RWPE2 (cell line): ENCODE measurements around the gene ROBO2.

Source experiments
- ATAC-seq: fragments of 200-7000 bp; cut with Tn5 transposase; 3 replicates; pipeline ENCODE4 v1.9.1; 2021; ENCODE audit warnings: low read depth
- DNase-seq: peaks from one replicate; pipeline ENCODE4 v3.0.0-alpha.2; 2020; ENCODE audit warnings: low spot score
- H3K27ac ChIP-seq: fragments of 450-650 bp; 2 replicates; pipeline ENCODE4 v1.5.1; 2017; ENCODE audit warnings: mild to moderate bottlenecking; ENCODE audit not compliant: poor library complexity, severe bottlenecking
- H3K27me3 ChIP-seq: fragments of 250-450 bp; sonication (Bioruptor Pico); 2 replicates; pipeline ENCODE4 v1.5.1; 2021; ENCODE audit warnings: mild to moderate bottlenecking, moderate library complexity; ENCODE audit not compliant: insufficient read depth, poor library complexity, severe bottlenecking
- H3K36me3 ChIP-seq: fragments of 250-450 bp; sonication (Bioruptor Pico); 2 replicates; pipeline ENCODE4 v1.5.1; 2020; ENCODE audit warnings: low read depth, mild to moderate bottlenecking, moderate library complexity
- H3K4me1 ChIP-seq: fragments of 250-450 bp; sonication (Bioruptor Pico); 2 replicates; pipeline ENCODE4 v1.5.1; 2021; ENCODE audit warnings: mild to moderate bottlenecking, moderate library complexity; ENCODE audit not compliant: insufficient read depth, poor library complexity, severe bottlenecking
- H3K4me3 ChIP-seq: fragments of 250-450 bp; sonication (Bioruptor Pico); 2 replicates; pipeline ENCODE4 v1.5.1; 2021; ENCODE audit warnings: mild to moderate bottlenecking, moderate library complexity; ENCODE audit not compliant: severe bottlenecking
- H3K9me3 ChIP-seq: fragments of 250-450 bp; sonication (Bioruptor Pico); 2 replicates; pipeline ENCODE4 v1.5.1; 2021; ENCODE audit warnings: mild to moderate bottlenecking, moderate library complexity; ENCODE audit not compliant: severe bottlenecking
- TF ChIP-seq, protein P1 (sequence below): fragments of 450-650 bp; IDR thresholded peaks from one replicate; pipeline ENCODE4 v1.5.1; 2017; ENCODE audit warnings: mild to moderate bottlenecking, moderate library complexity; ENCODE audit not compliant: poor library complexity, severe bottlenecking

Gene ROBO2

DNA sequence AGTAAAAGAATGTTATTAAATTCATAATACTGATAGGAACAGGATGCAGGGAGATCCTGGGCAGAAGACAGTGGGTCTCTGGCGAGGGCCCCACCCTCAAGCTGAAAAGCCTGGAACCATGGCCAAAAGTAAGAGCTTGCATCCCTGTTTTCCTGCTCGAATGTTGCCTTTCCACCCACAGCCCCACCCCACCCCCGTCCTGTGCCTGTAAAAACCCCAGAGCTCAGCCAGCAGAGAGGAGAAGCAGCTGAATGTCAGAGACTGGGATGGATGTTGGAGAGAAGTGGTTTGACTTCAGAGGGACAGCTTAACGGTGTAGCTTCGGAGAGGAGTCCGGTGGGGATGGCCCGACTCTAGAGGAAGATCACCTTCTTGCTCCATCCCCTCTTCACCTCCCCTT is 207.9 kb downstream of the ROBO2 start:
- TF ChIP-seq, protein P1, sequence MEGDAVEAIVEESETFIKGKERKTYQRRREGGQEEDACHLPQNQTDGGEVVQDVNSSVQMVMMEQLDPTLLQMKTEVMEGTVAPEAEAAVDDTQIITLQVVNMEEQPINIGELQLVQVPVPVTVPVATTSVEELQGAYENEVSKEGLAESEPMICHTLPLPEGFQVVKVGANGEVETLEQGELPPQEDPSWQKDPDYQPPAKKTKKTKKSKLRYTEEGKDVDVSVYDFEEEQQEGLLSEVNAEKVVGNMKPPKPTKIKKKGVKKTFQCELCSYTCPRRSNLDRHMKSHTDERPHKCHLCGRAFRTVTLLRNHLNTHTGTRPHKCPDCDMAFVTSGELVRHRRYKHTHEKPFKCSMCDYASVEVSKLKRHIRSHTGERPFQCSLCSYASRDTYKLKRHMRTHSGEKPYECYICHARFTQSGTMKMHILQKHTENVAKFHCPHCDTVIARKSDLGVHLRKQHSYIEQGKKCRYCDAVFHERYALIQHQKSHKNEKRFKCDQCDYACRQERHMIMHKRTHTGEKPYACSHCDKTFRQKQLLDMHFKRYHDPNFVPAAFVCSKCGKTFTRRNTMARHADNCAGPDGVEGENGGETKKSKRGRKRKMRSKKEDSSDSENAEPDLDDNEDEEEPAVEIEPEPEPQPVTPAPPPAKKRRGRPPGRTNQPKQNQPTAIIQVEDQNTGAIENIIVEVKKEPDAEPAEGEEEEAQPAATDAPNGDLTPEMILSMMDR = no peak

GRCh38 chr3:77248420-77248819 is 208.5 kb downstream of the ROBO2 start:
- TF ChIP-seq, protein P1 = no peak
- ATAC-seq (no peak), DNase-seq (no peak)
- Histone ChIP-seq H3K4me1 (no peaks in the 10 kb centered on the region), H3K4me3 (no peak overlapping the region), H3K9me3 (no peaks in the 10 kb centered on the region), H3K27me3 (no peaks in the 10 kb centered on the region), H3K36me3 (no peaks in the 10 kb centered on the region), H3K27ac (no peak overlapping the region)

More for the DNA sequence above, 207.9 kb downstream of the ROBO2 start:
- no peak for ATAC-seq
- Histone ChIP-seq H3K4me1 (no peaks in the 10 kb centered on the region), H3K27ac (no peak overlapping the region), H3K4me3 (no peak overlapping the region), H3K27me3 (no peaks in the 10 kb centered on the region), H3K9me3 (no peaks in the 10 kb centered on the region), H3K36me3 (no peaks in the 10 kb centered on the region)
- no peak for DNase-seq

- TF ChIP-seq, protein P1 = no peak
- Histone ChIP-seq H3K9me3 (no peaks in the 10 kb centered on the region), H3K4me1 (no peaks in the 10 kb centered on the region), H3K36me3 (no peaks in the 10 kb centered on the region), H3K4me3 (no peak overlapping the region), H3K27ac (no peak overlapping the region), H3K27me3 (peaks cover 3% of the 10 kb centered on the region)
- DNase-seq (no peak), ATAC-seq (no peak)
These were observed 211.2 kb downstream of the ROBO2 start for GRCh38 chr3:77251136-77251535.

DNA sequence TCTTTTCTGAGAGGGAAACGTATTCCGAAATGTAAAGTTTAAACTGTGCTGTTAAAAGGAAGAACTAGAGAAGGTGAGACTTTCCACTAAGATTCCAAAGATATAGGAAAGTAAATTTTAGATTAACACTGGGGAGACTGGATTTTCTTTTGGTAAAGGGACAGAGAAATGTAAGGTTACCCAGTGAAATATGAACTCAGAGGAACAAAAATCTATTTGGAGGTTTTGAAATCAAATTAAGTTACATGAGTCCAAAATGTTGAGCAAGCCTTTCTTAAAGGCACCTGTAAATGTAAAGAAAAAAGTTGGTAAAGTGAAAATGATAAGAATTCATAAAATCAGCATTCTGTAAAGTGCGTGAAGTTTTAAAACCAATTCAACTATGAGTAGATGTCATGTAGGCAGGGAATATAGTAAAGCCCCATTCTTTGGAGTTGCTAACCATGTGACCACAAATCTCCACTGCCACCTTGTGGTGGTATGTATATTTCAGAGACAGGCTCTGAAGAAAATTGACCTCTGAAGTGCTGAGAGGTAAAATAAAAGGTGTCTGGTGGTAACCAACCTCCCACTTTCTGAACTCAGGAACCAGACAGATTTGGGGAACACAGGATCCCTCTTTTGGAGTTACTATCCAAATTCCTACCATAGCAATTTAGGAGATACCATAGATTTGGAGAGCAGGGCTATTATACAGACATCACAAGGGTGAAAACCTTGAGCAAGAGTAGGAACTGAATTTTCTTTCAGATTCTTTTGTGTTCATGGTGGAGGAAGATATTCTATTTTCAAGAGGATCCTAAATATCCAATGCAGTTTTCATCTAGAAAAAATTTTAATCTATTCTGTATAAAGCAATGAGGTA is 215.3 kb downstream of the ROBO2 start:
- H3K4me1 ChIP-seq = no peaks in the 10 kb centered on the region
- no peak overlapping the region for H3K27ac ChIP-seq
- ATAC-seq = peak; percentile 76
- no peaks in the 10 kb centered on the region for H3K36me3 ChIP-seq
- H3K27me3 ChIP-seq = peaks cover 3% of the 10 kb centered on the region
- TF ChIP-seq, protein P1 = peak; percentile 83
- H3K4me3 ChIP-seq = no peak overlapping the region
- DNase-seq = no peak
- no peaks in the 10 kb centered on the region for H3K9me3 ChIP-seq
